ENCODE data around the gene DLX4.

DLX4 gene

DNA sequence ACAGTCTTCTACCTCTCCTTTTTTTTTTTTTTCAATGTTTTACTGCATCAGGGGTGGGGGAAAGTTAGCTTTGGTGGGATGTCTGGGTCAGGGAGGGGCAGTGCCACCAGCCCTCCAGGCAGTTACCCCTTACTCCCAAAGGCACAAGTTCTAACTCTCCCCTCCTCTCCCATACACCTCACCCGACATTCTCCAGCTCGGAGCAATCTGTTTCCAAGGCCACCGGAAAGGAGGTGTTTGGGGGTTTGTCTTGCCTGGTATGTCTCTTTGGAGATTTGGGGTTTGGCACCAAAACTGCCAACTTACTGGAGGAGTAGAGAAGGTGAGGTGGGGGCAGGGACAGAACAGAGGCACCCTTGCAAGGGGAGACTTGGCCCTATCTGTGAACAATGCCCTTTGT lies 21.3 kb downstream of the DLX4 start:
- no peak for DNase-seq

DNA sequence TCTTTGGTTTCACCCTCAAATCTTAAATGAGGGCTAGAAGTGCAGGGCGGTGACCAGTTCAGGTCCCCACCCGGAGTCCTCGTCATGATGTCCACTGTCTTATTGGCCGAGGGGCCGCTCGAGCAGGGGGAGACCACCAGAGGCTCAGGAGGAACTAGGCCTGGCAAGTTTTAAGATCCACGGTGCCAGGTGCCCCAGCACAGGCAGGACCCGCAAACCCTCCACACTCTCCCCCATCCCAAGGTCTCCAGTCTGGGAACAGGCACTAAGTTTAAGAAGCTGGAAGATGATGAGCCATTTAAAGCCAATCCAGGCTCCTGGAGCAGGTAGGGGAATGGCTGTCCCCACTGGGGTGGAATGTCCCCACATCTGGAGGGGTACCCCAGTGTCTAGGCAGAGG lies 21.9 kb downstream of the DLX4 start:
- DNase-seq: no peak

DNA sequence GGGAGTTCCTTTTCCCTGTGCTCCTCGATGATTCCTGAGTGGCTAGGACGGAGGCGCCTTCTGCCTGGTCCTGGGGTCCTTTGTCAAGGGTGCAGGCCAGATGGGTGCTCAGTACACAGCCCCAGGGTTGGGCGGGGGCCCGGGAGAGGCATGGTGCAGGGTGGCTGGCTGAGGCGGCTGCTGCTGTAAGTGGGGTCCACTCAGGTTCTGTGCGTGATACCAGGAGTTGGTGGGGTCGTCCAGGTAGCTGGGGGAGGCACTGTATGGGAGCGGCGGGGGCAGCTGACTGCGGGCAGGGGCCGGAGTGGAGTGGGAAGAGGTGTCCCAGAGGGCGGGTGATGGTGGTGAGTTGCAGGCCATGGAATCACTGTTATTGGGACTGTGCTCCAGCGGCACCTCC lies 22.4 kb downstream of the DLX4 start:
- no peak for DNase-seq

DNA sequence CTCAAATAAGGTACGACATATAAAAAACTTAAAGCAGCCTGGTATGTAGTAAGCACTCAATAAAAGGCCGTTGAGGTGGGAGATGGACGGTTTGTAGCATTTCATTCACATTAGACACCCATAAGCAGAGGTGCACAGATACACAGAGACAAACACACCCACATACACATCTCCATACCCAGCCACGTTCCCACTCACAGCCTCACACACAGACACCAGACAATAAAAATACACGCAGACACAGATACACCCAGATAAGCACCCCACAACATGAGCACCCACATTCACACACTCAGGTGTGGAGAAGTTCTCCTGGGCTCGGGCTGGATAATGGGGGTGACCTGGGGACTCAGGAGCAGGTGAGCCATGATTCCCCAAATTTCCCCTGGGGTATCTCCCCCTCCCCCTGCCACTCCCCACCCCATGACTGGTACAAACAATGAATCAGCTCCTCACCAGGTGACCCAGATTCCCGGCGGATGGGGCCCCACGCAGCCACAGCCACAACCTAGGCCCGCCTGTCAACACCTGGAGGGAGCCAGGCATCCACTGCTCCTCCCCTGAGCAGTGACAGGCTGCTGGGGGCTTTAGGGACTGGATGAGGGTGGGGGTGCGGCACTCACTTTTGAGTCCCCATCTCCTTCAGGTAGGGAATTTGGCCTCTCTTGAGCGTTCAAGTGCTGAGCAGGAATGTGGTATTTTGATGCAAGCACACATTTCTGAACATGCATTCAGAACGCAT lies 23.4 kb downstream of the DLX4 start:
- DNase-seq: no peak

DNA sequence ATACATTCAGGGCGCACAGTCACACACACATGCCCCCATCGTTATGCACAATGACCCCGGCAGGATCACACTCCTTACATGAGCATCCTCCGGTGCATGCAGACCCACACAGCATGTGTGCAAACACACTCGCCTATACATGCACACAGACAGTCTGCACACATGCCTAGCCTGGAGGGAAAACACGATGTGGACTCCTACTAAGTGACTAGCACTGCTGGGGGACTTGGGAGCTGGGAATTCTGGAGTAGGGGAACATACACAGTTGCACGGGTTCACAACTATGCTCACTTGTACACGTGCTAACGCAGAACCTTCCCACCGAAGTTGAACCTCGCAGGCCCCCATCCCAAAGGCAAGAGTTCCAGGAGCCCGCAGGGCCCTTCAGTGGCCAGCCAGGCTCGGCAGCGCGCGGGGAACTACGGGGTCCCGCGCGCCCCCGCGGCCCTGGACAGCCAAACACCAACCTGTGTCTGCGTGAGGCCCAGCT lies 24.0 kb downstream of the DLX4 start:
- DNase-seq: no peak

DNA sequence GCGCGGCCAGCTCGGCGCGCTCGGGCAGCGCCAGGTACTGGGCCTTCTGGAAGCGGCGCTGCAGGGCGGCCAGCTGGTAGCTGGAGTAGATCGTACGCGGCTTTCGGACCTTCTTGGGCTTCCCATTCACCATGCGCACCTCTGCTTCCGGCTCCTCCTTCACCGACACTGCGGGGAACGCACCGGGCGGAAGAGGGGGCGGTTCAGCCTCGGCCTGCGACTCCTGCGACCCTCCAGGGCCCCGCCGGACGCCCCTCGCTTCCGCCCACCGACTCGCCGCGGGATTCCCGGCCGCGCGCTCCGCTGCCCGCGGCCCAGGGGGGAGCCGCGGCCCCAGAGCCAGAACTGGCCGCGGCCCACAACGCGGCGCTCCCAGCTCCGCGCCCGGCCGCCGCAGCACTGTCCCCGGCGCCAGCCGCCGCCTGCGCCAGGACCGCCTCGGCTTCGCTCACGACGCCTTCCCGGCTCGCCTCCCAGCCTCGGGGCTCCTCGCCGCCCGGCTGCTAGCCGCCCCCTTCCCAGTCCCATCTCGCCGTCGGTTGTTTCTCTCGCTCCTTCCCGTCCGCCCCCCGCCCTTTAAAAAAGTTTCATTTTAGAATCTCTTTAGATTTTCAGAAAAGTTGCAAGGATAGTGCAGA lies 24.6 kb downstream of the DLX4 start:
- no peak for DNase-seq

DNA sequence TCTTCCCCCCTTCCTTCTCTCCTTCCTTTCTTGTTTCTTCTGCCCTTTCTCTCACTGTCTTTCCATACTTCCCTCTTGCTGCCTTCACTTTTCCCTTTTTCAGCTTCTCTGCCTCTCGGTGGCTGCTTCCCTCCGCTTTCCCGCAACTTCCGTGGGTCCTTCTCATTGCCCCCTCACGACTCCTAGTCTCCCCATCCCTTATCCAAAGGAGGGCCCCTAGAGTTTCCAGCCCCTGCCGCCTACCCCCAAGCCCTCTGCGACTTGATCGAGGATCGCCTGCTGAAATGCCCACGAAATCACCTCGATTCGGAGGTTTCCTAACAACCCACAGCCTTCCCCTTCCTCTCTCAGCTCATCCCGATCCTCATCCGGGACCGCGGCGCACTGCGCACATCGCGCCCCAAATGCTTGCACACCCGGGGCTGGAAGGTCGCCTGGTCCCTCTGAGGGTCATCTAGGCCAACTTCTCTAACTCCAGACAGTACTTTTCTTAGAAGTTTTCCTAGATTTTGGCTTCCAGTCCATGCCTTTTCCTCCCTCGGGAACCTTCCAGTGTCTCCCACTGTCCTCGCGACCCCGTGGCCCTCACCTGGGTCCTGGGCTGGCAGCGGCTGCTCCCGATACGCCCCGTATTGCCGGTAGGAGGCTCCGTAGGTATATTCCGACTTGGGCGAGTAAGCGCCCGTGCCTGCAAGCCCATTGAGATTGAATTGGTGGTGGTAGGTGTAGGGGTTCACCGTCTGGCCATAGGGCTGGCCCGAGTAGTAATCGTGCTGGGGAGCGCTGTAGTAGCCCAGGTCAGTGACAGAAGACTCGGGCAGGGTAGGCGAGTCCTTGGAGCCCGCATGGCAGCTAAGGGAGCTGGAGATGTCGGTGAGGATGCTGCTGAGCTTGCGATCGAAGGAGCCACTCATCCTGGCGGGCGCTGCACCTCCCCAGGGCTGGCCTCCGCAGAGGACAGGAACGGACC lies 25.4 kb downstream of the DLX4 start:
- no peak for DNase-seq

DNA sequence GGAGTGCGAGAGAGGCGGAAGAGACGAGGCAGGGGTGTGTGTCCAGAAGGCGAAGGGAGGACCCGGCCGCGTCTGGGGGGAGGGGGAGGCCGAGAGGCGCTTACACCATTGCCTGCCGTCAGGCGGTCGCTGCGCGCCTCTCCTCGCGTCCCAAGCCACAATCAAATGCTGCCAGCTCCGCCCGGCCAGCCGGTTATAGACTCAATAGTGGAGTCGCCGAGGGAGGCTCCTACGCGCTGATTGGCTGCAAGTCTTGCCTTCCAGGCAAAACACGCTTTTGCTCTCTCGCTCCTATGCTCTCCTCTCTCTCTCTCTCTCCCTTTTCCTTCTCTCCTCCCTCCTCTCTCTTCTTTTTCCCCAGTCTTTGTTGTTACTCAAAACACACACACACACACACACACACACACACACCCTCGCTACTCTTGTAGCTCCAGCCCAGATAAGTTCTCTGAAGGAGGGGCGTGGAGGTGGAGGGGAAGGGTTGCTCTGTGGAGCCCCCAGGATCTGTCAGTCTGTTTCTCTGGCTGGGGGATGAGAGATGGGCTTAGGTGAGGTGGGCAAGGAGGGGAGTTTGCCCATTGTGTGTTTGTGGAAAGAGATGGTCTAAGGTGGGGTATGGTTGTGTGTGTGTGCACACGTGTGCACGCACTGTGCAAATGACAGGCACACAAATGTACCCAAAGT lies 26.2 kb downstream of the DLX4 start, which contains the start of gene DLX3:
TSS of gene DLX3 (minus strand) at position 170 of the 684 bp plus-strand sequence. CDS start 226 bp downstream, outside the sequence.
- DNase-seq: peak; percentile 85

DNA sequence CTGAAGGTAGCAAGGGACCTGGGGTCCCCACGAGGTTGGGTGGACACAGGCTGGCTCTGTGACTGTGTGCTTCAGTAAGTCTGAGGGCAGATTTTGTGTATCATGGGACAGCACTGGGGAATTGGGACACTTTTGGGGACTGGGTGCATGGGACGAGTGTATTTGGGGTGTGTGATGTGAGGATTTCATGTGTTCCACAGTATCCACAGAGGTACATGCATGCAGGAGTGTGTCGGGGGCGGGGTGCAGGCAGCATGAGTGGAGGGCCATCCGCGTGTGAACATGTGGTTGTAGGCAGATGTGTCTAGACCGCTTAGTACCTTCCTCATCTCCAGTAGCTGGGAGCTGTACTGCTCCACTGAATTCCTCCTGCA lies 27.1 kb downstream of the DLX4 start:
- no peak for DNase-seq

DNA sequence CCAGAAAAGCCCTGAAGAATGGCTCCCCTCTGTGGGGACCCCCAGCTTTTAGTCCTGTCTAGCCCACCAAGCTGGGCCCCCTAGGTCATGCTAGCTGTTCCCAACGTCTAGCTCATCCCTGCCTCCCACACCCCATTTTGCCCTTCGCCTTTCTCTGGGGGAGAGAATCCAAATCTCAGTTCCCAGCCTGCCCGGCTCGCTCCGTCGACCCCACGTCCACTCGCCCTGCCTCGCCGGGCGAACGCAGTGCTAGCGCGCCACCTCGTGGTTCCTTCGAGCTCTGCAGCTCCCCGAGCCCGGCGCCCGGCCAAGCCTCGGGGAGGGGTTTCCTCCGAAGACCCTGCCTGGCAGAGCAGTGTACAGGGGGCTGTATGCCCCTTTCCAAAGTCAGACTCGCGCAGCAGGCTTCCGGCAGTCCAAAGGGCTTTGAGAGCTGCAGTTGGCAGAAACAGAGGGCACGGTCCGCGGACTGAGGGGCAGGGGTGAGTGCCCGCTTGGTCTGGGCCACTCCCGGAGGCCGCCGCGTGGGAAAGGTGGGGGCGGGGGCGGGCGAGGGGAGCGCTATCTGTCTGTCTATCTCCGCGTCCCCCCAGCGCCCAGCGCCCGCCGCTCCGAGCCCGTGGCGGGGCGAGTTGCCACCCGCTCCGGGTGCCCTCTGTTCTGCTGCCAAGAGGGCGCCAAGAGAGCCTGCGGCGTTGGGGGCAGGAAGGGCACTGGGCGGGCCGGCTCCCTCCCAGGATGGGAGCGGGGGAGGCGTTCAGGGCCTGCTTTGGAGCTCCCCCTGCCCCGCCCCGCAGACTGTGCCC lies 27.7 kb downstream of the DLX4 start:
- DNase-seq: peak; percentile 64

DNA sequence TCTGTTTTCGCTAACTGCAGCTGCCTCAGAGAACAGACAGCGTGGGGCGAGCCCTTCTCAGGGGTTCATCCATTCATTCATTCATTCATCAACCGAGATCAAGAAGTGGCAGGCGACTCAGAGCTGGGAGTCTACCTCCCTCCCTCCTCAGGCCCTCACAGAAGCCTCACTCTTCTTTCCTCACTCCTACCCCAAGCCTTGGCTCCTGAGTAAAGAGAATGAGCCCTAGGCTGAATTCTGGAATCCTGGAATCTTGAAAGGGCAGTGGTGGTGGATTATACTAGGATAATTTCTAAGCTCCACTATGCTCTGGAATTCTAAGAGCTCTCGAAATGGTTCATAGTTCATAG lies 28.3 kb downstream of the DLX4 start:
- DNase-seq: no peak

DNA sequence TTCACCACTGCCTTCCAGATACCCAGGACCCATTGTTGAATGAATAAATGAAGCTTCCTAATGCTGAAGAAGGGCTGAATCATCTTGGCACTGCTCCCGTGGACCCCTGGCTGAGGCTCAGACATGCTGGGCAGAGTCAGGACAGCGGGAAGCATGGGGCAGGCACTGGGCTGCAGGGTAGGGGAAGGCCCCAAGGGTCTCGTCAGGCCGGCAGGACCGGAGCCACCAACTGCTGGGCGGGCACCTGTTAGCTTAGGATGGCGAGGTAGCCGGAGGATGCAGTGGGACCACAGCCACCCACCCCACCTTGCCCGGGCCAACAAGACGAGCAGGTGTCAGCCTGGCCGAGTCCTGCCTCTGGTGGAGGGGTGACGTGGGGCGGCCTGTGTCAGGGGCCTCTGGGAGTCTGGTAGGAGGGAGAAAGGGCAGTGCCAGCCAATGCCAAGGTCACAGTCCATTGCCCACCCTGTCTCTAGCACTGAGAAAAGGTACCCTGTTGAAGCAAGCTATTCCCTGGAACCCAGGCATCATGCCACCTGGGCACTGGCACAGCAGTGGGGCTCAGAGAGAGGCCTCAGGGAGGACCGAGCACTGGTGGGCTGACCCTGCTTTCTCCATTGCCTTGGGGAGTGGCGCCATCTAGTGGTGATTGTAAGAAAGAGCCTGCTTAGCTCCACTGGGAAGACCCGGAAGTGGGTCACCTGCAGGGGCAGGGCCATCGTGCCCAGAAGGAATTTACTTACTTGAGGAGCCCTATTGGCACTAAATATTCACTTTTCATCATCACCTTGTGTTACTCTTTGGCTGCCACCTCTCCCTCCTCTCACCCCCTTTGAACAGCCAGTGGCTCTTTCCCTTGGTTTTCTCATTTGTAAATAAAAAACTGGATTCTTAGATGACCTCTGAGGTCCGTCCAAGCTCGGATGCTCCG lies 29.0 kb downstream of the DLX4 start:
- peak; percentile 88 for DNase-seq

DNA sequence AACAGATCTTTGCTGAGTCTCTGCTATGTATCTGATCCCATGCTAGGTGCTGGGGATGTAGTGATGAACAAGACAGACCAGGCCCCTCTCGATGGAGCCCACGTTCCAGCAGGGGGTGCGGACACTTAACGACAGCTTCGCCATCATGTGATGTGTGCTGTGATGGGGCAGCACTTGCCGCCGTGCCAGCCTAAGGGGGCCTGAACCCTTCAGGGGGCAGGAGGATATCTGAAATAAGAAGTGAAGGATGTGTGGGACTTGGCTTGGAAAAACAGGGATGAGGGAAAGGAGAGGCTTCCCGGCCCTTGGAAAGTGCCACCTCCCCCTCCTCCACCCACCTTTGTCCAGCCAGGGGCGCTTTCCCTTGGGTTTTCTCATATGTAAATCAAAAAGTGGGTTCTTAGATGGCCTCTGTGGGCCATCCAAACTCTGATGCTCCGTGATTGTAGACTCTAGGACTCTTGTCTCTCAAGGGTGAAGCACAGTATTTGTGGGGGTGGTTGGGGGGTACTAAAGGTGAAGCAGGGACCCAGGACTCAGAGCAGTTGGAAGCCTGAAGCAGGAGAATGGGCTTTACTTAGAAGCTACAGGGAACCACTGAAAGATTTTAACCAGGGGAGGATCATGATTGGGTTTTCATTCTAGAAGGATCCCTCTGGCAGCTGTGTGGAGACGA lies 30.0 kb downstream of the DLX4 start:
- DNase-seq: no peak

DNA sequence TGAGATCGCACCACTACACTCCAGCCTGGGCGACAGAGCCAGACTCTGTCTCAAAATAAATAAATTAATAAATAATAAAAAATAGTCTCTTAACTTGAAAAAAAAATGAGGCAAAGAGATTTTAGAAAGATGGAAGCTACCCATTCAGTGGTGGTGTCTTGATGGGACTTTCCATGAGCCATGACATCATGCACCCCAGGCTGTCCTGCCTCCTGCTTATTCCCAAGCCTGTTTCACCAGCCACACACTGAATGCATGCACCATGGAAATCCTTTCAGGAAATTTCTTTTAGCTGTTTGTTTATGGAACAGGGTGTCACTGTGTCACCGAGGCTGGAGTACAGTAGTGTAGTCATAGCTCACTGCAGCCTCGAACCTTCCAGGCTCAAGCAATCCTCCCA lies 34.9 kb downstream of the DLX4 start:
- no peak for DNase-seq

DNA sequence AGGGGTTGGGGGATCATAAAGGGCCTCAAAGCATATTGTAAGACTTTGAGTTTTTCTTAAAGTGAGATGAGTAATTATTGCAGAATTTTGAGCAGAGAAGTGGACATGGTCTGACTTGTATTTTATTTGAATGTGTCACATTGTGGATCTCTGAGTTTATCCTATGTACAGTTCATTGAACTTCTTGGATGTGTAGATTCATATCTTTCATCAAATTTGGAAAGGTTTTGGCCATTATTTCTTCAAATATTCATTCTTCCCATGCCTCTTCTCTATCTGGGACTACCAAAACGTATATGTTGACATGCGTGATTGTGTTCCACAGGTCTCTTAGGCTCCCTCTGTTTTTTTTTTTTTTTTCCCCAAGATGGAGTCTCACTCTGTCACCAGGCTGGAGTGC lies 40.3 kb downstream of the DLX4 start:
- DNase-seq: no peak

DNA sequence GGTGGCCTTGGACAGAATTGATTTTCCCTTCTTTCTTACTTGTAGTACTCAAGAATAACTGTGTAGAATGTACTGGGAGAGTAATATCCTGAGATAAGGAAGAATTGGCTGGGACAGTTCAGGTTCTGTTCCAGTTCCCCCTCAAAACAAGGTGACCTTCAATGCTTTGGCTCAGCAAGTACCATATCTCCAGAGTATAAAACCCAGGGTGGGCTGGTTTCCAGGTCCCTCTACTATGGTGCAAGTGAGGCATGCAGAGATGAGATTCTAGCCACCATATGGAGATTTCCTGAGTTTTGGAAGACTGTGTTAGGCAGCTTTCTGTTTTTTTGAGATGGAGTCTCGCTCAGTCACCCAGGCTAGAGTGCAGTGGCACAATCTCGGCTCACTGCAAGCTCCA lies 44.1 kb downstream of the DLX4 start:
- DNase-seq: no peak

DNA sequence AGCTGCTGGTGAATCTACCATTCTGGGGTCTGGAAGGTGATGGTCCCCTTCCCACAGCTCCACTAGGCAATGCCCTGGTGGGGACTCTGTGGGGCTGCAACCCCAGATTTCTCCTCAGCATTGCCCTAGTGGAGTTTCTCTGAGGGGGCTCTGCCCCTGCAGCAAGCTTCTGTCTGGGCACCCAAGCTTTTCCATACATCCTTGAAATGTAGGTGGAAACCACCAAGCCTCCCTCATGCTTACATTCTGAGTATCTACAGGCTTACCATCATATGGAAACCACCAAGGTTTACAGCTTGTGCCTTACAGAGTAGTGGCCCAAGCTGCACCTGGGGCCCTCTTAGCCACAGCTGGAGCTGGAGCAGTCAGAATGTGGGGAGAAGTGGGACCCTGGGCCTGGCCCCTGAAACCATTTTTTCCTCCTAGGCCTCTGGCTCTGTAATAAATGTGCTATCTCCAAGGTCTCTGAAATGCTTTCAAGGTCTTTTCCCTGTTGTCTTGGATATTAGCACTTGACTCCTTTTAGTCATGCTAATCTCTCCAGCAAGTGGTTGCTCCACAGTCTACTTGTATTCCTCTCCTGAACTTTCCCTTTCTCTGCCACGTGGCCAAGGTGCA lies 45.6 kb downstream of the DLX4 start:
- DNase-seq: no peak

DNA sequence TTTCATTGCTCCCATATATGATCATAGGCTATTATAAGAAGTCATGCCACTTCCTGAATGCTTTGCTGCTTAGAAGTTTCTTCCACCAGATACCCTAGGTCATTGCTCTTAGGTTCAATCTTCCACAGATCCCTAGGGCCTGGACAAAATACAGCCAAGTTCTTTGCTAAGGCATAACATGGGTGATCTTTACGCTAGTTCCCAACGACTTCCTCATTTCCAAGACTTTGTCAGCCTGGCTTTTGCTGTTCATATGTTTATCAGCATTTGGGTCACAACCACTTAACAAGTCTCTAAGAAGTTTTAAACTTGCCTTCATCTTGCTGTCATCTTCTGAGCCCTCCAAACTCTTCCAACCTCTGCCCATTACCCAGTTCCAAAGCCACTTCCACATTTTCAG lies 46.2 kb downstream of the DLX4 start:
- no peak for DNase-seq

DNA sequence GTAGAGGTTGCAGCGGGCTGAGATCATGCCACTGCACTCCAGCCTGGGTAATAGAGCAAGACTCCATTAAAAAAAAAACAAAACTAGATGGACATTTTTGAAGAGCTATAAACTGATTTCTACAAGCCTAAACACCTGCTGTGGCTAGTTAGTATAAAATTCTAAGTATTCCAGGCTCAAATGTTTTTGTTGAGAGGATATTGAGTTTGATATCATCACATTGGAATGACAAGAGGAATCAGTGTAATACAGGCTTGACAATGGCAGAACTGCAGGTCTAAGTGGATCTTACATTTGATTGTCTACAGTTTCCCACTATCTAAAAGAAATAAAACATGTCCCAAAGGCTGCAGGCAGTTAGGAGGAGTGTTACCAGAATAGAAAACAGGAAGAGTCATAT lies 49.9 kb downstream of the DLX4 start:
- DNase-seq: no peak

Measured in right hindlimb (tissue), 1 donor.